NCI-H187 (cell line): ENCODE measurements around the gene EML4.
A peak's percentile ranks its signal among the peaks of the same experiment; 100 is the strongest.

Experiments used
- DNase-seq, 2 experiments: peaks; one replicate each; lab custom pipeline; 2025; lab: John Stamatoyannopoulos, UW

EML4 gene

DNA sequence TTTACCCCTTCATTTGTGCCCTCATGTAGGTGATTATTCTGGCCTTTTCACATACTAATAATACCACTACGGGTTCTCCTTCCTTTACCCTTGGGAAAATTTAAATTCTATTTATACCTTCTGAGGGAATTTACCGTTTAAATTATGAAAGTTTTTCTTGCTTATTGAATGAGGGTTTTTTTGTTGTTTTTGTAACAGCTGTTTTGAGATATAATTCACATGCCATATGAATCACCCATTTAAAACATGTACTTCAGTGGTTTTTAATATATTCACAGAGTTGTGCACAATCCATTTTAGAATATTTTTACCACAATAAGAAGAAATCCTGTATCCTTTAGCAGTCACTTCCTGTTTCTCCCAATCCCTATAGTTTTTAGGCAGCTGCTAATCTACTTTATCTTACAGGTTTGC lies 54.7 kb downstream of the EML4 start:
- DNase-seq = no peak

DNA sequence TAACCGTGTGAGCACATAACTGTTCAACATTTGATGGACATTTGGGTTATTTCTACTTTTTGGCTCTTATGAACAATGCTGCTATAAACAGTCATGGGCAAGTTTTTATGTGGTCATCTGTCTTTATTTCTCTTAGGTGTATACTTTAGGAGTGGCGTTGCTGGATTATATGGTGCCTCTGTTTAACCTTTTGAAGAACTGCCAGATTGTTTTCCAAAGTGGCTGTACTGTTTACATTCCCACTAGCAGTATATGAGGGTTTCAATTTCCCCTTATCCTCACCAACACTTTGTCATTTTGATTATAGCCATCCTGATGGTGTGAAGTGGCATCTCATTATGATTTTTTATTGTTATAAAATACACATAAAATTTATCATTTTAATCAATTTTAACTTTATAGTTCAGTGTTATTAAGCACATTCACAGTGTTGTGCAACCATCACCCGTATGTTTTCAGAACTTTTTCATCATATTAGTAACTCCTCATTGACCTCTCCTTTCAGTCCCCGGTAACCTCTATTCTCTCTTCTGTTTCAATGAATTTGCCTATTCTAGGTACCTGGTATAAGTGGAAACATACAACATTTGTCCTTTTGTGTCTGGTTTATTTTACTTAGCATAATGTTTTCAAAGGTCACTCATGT lies 55.4 kb downstream of the EML4 start:
- no peak for DNase-seq

DNA sequence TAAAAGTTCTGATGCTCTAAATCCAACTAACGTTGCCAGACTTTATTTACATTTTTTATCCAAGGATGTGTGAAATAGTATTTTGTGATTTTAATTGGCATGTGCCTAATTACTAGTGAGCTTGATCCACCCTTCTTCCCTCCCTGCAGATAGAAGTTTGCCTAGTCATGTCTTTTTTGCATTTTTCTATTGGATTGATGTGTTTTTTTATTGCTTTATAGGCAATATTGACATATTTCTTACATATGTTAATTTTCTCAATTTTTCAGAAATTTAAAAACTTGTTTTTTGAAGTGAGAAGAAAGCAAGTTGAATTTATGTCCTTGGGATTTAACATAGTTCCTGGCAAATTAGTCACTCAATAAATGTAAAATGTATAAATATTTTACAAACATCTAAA lies 56.4 kb downstream of the EML4 start:
- no peak for DNase-seq

DNA sequence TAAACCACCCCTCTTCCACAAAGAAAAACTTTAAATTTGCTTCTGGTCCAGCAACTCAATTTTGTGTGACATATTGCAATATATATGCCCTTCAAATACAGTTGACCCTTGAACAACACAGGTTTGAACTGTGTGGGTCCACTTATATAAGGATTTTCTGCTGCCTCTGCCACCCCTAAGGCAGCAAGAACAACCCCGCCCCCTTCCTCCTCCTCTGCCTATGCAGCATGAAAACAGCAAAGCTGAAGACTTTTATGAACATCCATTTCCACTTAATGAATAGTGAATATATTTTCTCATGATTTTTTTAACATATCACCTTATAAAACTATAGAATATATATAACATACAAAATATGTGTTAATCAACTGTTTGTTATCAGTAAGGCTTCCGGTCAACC lies 58.3 kb downstream of the EML4 start:
- no peak for DNase-seq

DNA sequence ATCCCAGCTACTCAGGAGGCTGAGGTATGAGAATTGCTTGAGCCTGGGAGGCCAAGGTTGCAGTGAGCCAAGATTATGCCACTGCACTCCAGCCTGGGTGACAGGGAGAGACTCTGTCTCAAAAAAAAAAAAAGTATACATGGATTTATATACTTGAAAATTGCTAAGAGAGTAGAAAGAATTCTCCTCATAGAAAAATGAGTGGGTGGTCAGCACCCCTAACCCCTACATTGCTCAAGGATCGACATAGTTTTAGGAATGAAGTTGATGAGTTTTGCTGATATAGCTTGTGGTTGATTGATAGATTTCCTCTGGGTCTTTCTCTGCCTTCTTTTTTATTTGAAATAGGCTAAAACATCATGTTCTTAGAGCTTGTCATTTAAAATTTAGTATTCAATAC lies 58.9 kb downstream of the EML4 start:
- no peak for DNase-seq

DNA sequence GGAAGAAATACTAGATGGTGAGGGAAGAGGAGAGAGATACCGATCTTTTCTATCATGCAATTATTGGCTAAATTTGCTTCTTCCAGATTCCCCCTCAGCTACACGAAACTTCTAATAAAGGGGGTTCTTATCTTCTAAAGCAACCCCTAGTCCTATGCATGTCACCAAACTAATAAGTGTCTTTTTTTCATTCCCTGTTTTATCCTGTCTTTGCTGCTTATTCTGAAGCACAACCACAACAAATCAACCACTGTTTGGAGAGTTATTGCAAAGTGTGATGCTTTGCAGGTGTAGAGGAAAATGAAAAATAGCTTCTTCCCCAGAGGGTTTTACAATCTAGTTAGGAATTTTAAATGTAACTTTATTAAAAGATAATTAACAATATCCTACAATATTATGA lies 60.8 kb downstream of the EML4 start:
- no peak for DNase-seq

DNA sequence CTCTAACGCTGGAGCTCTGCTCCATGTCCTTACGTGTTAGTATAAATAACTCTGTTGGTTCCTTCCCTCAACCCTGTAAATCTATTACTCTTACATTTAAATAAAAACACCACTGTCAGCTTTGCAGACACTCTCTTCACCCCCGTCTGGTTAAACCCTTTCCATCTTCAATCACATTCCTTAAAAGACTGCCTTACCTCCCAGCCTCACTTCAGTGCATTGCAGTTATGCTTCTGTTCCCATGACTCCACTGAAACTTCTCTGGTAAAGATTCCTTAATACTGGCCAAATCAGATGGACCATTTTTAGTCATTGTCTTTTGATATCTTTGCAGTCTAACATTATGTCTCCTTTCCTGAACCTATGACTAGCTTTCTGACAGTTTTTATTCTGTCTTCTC lies 61.7 kb downstream of the EML4 start:
- no peak for DNase-seq

DNA sequence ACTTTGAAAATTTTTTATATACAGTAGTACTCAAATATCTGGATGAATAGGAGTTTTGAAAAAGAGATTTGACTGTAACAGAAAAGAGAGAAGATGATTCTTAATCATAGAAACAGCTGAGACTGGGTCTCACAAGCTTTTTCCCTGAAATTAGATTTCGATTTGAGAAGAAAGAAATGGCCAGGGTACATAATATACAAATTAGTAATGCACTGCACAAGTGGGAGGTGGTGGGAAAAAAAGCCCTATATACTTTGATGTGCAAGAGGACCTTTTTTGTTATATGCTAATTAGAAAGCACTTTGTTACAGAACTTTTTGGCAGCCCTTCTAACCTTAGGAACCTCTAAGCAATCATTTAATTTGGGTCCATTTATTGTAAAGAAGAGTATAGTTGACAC lies 62.9 kb downstream of the EML4 start:
- no peak for DNase-seq

DNA sequence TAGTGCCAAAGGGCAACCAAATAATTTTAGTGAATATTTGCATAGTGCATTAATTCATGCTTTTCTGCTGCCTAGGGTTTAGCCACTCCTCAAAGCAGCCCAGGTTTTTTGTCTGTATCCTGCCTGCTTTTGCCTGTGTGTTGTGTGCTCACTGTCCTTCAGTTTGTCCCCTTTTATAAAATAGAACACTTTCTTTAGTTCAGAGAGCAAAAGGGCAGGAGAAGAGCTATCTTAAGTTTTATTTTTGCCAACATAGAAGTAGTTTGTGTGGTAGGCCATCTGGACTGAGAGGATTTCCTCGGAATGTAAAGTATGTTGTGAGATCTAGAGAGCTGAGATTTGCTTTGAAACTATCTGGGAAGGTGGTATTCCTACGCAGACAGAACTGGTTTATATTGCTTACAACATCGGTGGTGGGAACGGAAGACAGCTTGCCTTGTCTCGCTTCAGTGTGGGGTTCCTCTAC lies 64.9 kb downstream of the EML4 start:
- no peak for DNase-seq

DNA sequence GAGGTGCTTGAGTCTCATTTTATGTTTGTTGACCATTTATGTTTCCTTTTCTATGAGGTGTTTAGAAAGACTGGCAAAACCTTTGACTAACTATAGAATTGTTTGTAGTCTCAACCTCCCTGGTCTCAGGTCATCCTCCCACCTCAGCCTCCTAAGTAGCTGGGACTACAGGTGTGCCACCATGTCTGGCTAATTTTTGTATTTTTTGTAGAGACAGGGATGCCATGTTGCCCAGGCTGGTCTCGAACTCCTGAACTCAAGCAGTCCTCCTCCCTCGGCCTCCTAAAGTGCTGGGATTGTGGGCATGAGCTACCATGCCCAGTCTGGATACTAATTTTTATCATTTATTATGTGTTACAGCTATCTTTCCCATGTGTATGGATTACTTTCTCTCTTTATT lies 67.8 kb downstream of the EML4 start:
- no peak for DNase-seq

DNA sequence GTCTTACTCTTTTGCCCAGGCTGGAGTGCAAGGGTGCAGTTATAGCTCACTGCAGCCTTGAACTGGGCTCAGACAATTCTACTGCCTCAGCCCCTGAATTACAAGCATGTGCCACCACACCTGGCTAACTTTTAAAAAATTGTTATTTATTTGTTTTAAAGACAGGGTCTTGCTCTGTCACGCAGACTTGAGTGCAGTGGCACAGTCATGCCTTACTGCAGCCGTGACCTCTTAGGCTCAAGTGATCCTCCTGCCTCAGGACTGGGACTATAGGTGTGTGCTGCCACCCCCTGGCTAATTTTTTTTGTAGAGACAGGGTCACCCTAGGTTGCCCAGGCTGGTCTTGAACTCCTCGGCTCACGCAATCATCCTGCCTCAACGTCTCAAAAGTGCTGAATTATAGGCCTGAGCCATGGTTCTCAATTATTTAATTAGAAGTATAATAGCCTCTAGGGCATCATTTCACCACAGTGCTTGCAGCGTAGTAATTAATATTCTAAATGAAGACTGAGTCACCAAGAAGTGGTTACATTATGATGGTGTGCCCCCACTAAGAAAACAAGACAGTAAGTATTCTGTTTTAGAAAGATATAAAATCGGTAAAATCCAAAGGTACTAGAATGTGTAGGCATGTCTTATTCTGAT lies 69.6 kb downstream of the EML4 start:
- peak in 1 of 2 experiments; percentile 29 for DNase-seq

DNA sequence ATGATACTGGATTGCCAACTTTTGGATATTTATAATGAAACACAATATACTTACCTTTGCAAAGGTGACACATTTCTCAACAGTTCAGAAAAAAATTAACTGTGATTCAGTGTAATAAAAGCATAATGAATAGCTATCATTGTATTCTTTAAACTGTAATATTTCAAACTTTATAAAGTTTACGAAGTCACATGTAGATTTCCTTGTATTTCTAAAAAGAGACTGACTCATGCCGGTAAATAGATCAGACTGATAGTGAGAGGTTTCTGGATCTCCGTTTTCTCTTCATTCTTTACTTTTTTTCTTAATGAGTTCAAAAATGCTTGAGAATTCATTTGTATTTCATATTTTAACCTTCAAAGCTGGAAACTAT lies 70.1 kb downstream of the EML4 start:
- DNase-seq = no peak

DNA sequence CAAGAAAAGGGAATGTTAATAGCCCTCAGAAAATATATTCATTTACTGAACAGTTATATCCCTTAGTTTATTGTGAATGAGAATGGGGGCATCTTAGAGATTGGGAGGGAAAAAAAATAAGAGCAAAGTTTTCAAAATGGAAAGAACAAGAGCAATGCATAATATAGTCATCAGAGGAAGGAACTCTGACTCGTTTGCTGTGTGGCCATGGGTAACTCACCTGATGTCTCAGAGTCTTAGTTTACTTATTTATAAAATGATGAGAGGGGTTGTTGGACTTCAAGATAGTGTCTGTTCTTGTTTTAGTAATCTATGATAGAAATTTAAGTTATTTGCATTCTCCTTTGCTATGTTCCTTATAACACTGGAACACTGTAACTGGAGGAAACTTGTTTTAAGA lies 70.7 kb downstream of the EML4 start:
- DNase-seq = no peak

DNA sequence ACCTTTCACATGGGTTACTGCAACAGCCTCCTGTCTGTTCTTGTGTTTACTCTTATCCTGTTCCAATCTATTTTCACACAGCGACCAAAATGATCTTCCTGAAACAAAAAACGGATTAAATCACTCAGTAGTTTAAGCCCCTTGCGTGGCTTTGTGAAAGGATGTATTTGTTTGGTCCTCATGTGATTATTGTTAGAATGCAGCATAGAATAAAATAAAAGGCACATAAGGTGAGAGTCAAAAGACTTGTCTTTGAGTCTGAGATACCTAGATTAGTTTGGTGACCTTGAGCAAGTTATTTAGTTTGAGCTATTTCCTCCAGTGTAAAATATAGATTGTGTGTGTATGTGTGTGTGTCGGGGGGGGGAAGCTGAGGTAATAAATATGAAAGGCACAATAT lies 72.4 kb downstream of the EML4 start:
- no peak for DNase-seq

DNA sequence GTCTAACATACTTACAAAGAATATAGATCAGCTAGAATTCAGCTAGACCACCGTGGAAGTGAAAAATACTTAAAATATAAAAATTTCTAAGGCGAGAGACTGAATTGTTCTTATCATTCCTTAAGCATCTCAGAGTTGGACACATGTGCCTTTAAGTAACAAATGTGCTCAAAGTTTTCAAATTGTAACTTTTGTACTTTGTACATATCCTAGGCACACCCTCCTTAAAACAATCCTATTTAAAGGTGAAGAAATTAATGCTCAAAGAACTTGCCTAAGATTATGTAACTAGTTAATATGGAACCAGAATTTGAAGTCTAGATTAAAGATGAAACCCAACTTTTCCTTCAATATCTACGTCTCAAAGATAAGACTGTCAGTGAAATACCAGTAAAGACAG lies 74.1 kb downstream of the EML4 start:
- no peak for DNase-seq

DNA sequence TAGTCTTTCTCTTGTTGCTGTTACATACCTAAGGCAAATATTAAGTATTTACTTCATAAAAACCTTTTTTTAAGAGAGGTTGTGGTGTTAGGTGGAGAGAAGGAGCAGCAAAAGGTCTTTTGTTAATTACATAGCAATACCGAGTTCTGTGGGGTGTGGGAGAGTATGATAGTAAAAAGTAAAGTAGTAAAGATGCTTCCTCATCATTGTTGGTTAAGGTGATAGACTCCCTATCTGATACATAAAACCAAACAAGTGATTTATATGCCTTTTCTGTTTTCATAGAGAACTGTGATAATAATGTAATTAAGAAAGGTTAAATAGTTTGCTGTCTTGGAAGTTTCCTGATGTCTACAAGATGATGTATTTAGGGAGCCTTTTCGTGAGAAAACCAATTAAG lies 75.4 kb downstream of the EML4 start:
- no peak for DNase-seq

DNA sequence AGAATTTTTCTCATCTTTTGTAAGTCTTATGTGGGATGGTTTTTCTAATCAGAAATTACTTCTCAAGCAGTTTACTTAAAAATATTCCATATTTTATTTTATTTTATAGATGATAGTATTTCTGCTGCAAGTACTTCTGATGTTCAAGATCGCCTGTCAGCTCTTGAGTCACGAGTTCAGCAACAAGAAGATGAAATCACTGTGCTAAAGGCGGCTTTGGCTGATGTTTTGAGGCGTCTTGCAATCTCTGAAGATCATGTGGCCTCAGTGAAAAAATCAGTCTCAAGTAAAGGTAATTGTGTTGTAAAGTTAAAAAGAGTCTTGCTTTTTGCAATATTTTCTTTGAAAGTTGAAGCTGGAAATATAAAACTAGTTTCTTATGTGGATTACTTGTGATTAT lies 76.2 kb downstream of the EML4 start:
- no peak for DNase-seq

DNA sequence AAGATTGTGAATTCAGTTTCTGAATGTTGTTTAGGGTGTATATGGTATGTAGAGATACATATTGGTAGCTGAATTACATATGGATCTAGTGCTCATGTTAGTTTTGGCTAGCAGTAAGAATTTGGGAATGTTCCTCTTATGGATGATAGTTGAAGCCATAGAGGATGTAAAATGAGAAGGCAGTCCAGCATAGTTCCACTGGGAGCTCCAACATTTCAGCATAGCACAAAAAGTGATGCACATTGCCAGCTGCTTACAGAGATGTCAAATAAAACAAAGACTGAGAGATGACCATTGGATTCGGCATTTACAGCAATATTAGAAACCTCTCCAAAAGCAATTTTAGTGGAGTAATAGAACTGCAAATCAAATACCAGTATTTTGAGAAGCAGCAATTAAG lies 77.4 kb downstream of the EML4 start:
- DNase-seq = no peak

DNA sequence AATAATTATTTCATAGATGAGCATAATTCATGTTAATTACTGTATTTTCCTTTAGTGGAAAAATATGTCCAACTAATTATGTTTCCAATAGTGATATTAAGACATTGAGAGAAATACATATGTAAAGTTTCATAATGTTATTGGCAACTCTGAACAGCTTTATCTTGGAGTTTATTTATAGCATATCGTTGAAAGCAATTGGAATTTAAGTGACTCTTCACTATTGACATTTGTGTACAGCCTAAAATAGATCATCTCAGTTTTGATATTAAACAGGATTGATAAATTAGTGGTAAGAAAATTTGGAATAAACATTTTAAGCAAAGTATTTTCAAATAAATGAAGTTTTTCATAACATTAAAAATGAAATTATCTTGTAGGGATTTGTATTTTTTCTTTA lies 79.7 kb downstream of the EML4 start:
- no peak for DNase-seq

DNA sequence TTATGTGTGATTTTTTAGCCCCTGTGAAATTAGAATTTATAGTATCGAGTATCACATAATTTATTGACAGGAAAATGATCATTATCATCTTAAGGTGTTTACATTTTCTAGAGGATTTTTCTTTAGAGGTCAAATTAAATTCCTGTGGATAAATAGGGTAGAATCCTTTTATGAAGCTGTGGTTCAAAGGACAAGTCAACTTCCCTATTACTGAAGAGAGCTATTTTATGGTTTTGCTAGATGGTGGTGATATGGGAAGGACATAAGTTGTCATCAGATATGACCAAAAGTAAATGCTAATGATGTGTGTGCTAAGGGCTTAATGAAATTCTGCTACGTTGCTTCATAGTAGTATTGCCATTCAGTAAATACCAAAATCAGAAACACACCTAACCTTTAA lies 80.1 kb downstream of the EML4 start:
- no peak for DNase-seq

DNA sequence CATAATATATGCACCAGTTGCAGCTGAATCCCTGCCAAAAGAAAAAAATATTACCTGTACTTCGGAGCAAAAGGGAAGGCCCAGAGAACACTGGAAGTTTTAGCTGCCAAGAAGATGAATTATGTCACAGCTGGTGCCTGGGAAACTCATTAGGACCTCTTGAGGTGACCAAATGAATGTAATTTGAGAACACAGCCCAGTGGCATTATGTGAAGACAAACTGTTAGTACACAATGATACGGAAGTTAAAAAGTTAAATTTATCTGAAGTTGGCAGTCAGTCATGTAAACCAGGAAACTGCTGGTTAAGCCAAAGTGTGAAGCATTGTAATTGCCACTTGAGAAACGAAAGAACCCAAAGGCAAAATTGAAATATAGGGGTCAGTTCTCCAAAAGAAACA lies 80.7 kb downstream of the EML4 start:
- peak; percentile 27 to 55 for DNase-seq

DNA sequence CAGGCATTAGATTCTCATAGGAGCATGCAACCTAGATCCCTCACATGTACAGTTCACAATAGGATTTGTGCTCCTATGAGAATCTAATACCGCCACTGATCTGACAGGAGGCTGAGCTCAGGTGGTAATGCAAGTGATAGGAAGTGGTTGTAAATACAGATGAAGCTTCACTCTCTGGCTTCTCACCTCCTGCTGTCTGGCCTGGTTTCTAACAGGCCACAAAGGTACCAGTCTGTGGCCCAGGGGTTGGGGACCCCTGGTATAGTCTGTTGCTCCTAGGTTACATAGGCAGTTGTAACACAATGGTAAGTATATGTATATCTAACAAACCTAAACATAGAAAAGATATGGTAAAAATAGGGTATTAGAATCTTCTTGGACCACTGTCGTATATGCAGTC lies 81.8 kb downstream of the EML4 start:
- no peak for DNase-seq

DNA sequence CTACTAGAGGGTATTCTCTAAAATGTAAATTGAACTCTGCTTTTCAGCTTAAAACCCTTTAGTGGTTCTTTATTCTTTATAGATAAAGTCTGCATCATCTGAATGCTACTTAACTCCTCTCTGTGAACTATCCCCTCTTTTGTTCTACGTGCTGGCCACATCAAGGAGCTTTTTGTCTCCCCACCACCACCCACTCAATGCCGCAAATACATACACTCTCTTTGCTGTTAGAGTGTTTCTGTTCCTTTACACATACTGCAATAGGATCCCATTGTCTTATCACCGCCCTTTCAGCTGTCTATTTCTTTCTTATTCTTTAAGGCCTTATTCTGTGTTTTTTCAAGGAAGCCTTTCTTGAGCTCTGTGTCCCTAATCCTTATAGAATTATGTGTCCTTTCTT lies 83.3 kb downstream of the EML4 start:
- DNase-seq = no peak

DNA sequence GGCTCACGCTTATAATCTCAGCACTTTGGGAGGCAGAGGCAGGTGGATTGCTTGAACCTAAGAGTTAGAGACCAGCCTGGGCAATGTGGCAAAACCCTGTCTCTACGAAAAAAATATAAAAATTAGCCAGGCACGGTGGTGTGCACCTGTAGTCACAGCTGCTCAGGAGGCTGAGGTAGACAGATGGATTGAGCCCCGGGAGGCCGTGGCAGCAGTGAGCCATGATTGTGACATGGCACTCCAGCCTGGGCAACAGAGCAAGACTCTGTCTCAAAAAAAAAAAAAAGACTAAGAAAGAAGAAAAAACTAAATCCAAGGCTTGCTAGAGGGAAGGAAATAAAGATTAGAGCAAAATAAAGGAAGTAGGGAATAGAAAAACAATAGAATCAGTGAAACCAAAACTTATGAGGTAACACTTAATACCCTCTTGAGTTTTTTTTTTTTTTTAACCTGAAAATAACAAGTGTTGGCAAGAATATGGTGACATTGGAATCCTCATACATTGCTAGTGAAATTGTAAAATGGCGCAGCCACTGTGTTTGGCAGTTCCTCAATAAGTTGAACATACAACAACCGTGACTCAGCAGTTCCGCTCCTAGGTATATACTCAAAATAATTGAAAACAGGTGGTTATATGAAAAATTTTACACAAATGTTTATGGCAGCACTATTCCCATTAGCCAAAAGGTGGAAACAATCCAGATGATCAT lies 85.2 kb downstream of the EML4 start:
- DNase-seq = no peak
